ENCODE results near the gene PLEKHA4.
"Not testable (repeated sequence)": the region's sequence is repeated elsewhere in the genome, so short reads cannot be mapped to it uniquely, and the experiment has no call there.

PLEKHA4 gene

GRCh38 chr19:48859711-48860572 lies 8.5 kb downstream of the PLEKHA4 start:
- DNase-seq, result no peak

- peak; percentile 50 for DNase-seq
These were observed 9.3 kb downstream of the PLEKHA4 start for GRCh38 chr19:48858984-48859710.

- no peak for DNase-seq
These were observed 11.5 kb downstream of the PLEKHA4 start for GRCh38 chr19:48856921-48857320.

- no peak for DNase-seq
These were observed 14.3 kb downstream of the PLEKHA4 start for GRCh38 chr19:48854103-48854502.

GRCh38 chr19:48853483-48853882 lies 14.9 kb downstream of the PLEKHA4 start:
- no peak for DNase-seq

- DNase-seq, result no peak
These were observed 16.1 kb downstream of the PLEKHA4 start for GRCh38 chr19:48852292-48852691.

GRCh38 chr19:48846659-48847058 lies 21.8 kb downstream of the PLEKHA4 start:
- DNase-seq, result not testable (repeated sequence)

- no peak for DNase-seq
These were observed 23.0 kb downstream of the PLEKHA4 start for GRCh38 chr19:48845384-48845783.

- DNase-seq, result peak; percentile 10
These were observed 23.9 kb downstream of the PLEKHA4 start for GRCh38 chr19:48844472-48844871.

GRCh38 chr19:48842789-48843162 lies 25.6 kb downstream of the PLEKHA4 start:
- DNase-seq, result peak; percentile 5

- DNase-seq, result no peak
These were observed 26.8 kb downstream of the PLEKHA4 start for GRCh38 chr19:48841571-48841970.

GRCh38 chr19:48841047-48841446 lies 27.4 kb downstream of the PLEKHA4 start:
- no peak for DNase-seq

- no peak for DNase-seq
These were observed 30.7 kb downstream of the PLEKHA4 start for GRCh38 chr19:48837687-48838086.

GRCh38 chr19:48837051-48837524 lies 31.3 kb downstream of the PLEKHA4 start:
- peak; percentile 90 for DNase-seq

GRCh38 chr19:48836089-48837017 lies 32.1 kb downstream of the PLEKHA4 start, which contains the start of gene HSD17B14:
Gene HSD17B14, minus strand, starts transcription at chr19:48836491. Its CDS starts 80 bp downstream, at chr19:48836411.
- DNase-seq, result no peak

- peak; percentile 80 for DNase-seq
These were observed 32.7 kb downstream of the PLEKHA4 start for GRCh38 chr19:48835734-48836088.

GRCh38 chr19:48833977-48834376 lies 34.4 kb downstream of the PLEKHA4 start:
- no peak for DNase-seq

GRCh38 chr19:48833049-48833448 lies 35.4 kb downstream of the PLEKHA4 start:
- no peak for DNase-seq

GRCh38 chr19:48830965-48831364 lies 37.5 kb downstream of the PLEKHA4 start:
- no peak for DNase-seq

GRCh38 chr19:48830088-48830487 lies 38.3 kb downstream of the PLEKHA4 start:
- no peak for DNase-seq

- no peak for DNase-seq
These were observed 41.8 kb downstream of the PLEKHA4 start for GRCh38 chr19:48826606-48827020.

GRCh38 chr19:48822514-48822913 lies 45.9 kb downstream of the PLEKHA4 start:
- no peak for DNase-seq

GRCh38 chr19:48821633-48822032 lies 46.8 kb downstream of the PLEKHA4 start:
- no peak for DNase-seq

All from GDM1 (cell line).